Left colon (tissue), 2 donors: ENCODE measurements around the gene RFX4. TPM values are rescaled to one million over a fixed set of nuclear protein-coding genes. Genes with fewer than 3 reads are reported as not detected.

ENCODE experiments used
- ATAC-seq: fragments of 200-7000 bp; cut with Tn5 transposase; one replicate; pipeline ENCODE4 v1.9.1; 2020; ENCODE audit warnings: mild to moderate bottlenecking, moderate library complexity
- DNase-seq, 2 donors: peaks; one replicate each; pipeline ENCODE4 v3.0.0-alpha.2; 2020
- intact Hi-C, 2 donors: fragments of 100-400 bp; cut with DNase I in 1 of 2; cut with micrococcal nuclease in 1 of 2; formaldehyde crosslinking; loops; one replicate each; pipeline versions ENCODE4 v1.11.2 to v1.14.0; 2022; cut with DNase I, micrococcal nuclease
- long read RNA-seq: library from polyadenylated mRNA; unstranded; transcript quantifications from one replicate; pipeline ENCODE4 v2.0.0, GENCODE V29; 2021
- total RNA-seq, 2 donors: library from RNA; stranded (reverse); fragmentation: NEBNext Ultra II Directional; extraction: Animal tissue kit (Norgen Biotek cat#: 25700); gene quantifications; one replicate each; pipeline ENCODE4 v1.2.1, GENCODE V29; 2021
- donor health status: DM: no; HTN: no; CAD: no.
- donor health status: DM: yes; HTN: yes; CAD: no.

Gene RFX4
- under 1 TPM in 1 of 2 donors, not detected in 1; 0.08 TPM for total RNA-seq
- long read RNA-seq = 0 reads

GRCh38 chr12:106582641-106583230 lies at the start of gene RFX4:
Gene RFX4 (plus strand): TSS chr12:106583004. CDS start chr12:106583321, 317 bp downstream.
- DNase-seq = no peak
- no peak for ATAC-seq
- intact Hi-C loops = no loop called here

- intact Hi-C loops = no loop called here
- ATAC-seq = no peak
- no peak for DNase-seq
Measured at GRCh38 chr12:106541201-106541600, 41.6 kb upstream of the RFX4 start.

- intact Hi-C loops = no loop called here
- no peak for ATAC-seq
- no peak for DNase-seq
Measured at GRCh38 chr12:106551410-106551809, 31.4 kb upstream of the RFX4 start.

GRCh38 chr12:106552228-106552627 lies 30.6 kb upstream of the RFX4 start:
- DNase-seq (no peak), ATAC-seq (no peak)
- intact Hi-C loops = no loop called here

- intact Hi-C loops = no loop called here
- DNase-seq = no peak
- no peak for ATAC-seq
Measured at GRCh38 chr12:106564678-106565329, 18.0 kb upstream of the RFX4 start.

GRCh38 chr12:106566771-106567170 lies 16.0 kb upstream of the RFX4 start:
- intact Hi-C loops = no loop called here
- no peak for ATAC-seq

GRCh38 chr12:106573239-106573638 lies 9.6 kb upstream of the RFX4 start:
- DNase-seq = no peak
- intact Hi-C loops = no loop called here
- no peak for ATAC-seq

More at GRCh38 chr12:106566771-106567170, 16.0 kb upstream of the RFX4 start:
- no peak for DNase-seq

GRCh38 chr12:106576848-106577247 lies 6.0 kb upstream of the RFX4 start:
- intact Hi-C loops = no loop called here
- no peak for DNase-seq
- ATAC-seq = no peak

GRCh38 chr12:106580671-106581508 lies 1.9 kb upstream of the RFX4 start:
- intact Hi-C loops = no loop called here
- ATAC-seq (no peak), DNase-seq (no peak)

- ATAC-seq = no peak
- intact Hi-C loops = no loop called here
- no peak for DNase-seq
Measured at GRCh38 chr12:106581543-106582248, 1.1 kb upstream of the RFX4 start.

GRCh38 chr12:106582249-106582591 lies 584 bp upstream of the RFX4 start:
- intact Hi-C loops = no loop called here
- DNase-seq (no peak), ATAC-seq (no peak)

- intact Hi-C loops = no loop called here
- no peak for DNase-seq
- no peak for ATAC-seq
Measured at GRCh38 chr12:106583242-106584103, 669 bp downstream of the RFX4 start.

GRCh38 chr12:106584104-106585064 lies 1.6 kb downstream of the RFX4 start:
- DNase-seq (no peak), ATAC-seq (no peak)
- intact Hi-C loops = no loop called here

GRCh38 chr12:106585105-106585520 lies 2.3 kb downstream of the RFX4 start:
- no peak for ATAC-seq

GRCh38 chr12:106585521-106586277 lies 2.9 kb downstream of the RFX4 start:
- no peak for ATAC-seq
- intact Hi-C loops = no loop called here
- DNase-seq = no peak

More at GRCh38 chr12:106585105-106585520, 2.3 kb downstream of the RFX4 start:
- DNase-seq = no peak
- intact Hi-C loops = no loop called here

GRCh38 chr12:106586278-106586802 lies 3.5 kb downstream of the RFX4 start:
- DNase-seq (no peak), ATAC-seq (no peak)
- intact Hi-C loops = no loop called here
